Chondrocyte (in vitro differentiated cells): ENCODE data around the gene RHEB. TPM values are rescaled to one million over a fixed set of nuclear protein-coding genes. Genes with fewer than 3 reads are reported as not detected.
A peak's percentile ranks its signal among the peaks of the same experiment; 100 is the strongest.

Experiments used
- DNase-seq: peaks from one replicate; pipeline ENCODE4 v3.0.0; 2021; ENCODE audit warnings: mixed read lengths, low spot score
- H3K27ac Mint-ChIP-seq: one replicate; pipeline ENCODE4 v1.8.0; 2021; ENCODE audit warnings: mild to moderate bottlenecking, moderate library complexity, mixed read lengths; ENCODE audit not compliant: unreplicated experiment
- H3K27me3 Mint-ChIP-seq: 2 replicates; pipeline ENCODE4 v1.8.0; 2021; ENCODE audit warnings: low read depth, mixed read lengths
- H3K36me3 Mint-ChIP-seq: 2 replicates; pipeline ENCODE4 v1.8.0; 2021; ENCODE audit warnings: low read depth, mixed read lengths
- H3K4me1 Mint-ChIP-seq: 2 replicates; pipeline ENCODE4 v1.8.0; 2021; ENCODE audit warnings: low read depth, mild to moderate bottlenecking, mixed read lengths
- H3K4me3 Mint-ChIP-seq: one replicate; pipeline ENCODE4 v1.8.0; 2021; ENCODE audit warnings: mild to moderate bottlenecking, moderate library complexity, mixed read lengths; ENCODE audit not compliant: unreplicated experiment
- H3K9me3 Mint-ChIP-seq: 2 replicates; pipeline ENCODE4 v1.8.0; 2021; ENCODE audit warnings: low read depth, mixed read lengths
- total RNA-seq: library from RNA; stranded (reverse); gene quantifications from 3 replicates; pipeline ENCODE4 v1.2.1, GENCODE V29; 2021
- TF ChIP-seq, protein P1 (sequence below): fragments of 200-600 bp; sonication (generic); IDR thresholded peaks from 2 replicates; pipeline ENCODE4 v1.5.0; 2021; ENCODE audit warnings: antibody characterized with exemption, mild to moderate bottlenecking, moderate library complexity

RHEB gene
- total RNA-seq, 1 donor from 2014 or later: 126 TPM

DNA sequence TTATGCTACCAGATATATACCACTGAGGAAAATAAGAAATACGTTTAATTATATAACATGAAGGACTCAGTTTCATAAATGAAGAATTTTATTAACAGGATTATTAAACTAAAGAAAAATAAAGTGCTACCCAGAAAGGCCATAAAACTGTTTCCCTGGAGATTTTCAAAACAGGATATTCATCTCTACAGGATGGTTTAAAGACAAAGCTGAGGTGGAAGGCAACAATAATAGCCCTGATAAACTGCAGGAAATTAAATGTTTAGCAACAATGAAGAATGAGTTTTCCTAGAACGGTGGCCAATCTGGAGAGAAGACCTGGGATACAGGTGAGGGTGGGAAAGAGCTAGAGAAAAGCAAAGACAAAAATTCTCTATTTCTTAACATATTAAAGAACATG, 11.9 kb downstream of the RHEB start:
- Mint-ChIP-seq H3K4me3 (no peak overlapping the region), H3K4me1 (peaks cover 73% of the 10 kb centered on the region), H3K36me3 (no peaks in the 10 kb centered on the region), H3K27me3 (no peaks in the 10 kb centered on the region), H3K9me3 (no peaks in the 10 kb centered on the region), H3K27ac (peak overlapping the region; percentile 51)
- TF ChIP-seq, protein P1, sequence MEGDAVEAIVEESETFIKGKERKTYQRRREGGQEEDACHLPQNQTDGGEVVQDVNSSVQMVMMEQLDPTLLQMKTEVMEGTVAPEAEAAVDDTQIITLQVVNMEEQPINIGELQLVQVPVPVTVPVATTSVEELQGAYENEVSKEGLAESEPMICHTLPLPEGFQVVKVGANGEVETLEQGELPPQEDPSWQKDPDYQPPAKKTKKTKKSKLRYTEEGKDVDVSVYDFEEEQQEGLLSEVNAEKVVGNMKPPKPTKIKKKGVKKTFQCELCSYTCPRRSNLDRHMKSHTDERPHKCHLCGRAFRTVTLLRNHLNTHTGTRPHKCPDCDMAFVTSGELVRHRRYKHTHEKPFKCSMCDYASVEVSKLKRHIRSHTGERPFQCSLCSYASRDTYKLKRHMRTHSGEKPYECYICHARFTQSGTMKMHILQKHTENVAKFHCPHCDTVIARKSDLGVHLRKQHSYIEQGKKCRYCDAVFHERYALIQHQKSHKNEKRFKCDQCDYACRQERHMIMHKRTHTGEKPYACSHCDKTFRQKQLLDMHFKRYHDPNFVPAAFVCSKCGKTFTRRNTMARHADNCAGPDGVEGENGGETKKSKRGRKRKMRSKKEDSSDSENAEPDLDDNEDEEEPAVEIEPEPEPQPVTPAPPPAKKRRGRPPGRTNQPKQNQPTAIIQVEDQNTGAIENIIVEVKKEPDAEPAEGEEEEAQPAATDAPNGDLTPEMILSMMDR: no peak
- no peak for DNase-seq

DNA sequence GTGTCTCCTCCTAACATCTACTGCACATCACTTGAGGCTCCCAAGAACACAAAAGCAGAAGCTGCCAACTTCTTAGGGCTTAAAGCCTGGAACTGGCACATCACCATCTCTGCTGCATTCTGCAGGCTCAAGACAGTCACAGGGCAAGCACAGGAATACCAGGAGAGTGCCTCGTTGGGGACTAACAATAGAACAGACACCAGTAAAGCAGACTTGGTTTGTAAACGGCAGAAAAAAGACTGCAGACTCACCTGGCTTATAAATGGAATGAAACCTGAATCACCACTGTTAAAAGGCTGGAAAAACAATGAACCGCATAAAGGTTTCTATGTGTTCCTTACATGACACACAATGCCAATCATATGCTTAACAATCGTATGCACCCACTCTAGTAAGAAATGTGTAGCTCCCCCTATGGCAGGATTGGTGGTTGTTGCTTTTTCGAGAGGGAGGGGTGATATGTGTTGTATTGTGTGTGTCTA, 12.8 kb downstream of the RHEB start:
- TF ChIP-seq, protein P1: peak; percentile 45
- Mint-ChIP-seq H3K36me3 (no peaks in the 10 kb centered on the region), H3K27ac (peak overlapping the region; percentile 32), H3K4me1 (peaks cover 67% of the 10 kb centered on the region), H3K9me3 (no peaks in the 10 kb centered on the region), H3K4me3 (no peak overlapping the region), H3K27me3 (no peaks in the 10 kb centered on the region)
- no peak for DNase-seq

DNA sequence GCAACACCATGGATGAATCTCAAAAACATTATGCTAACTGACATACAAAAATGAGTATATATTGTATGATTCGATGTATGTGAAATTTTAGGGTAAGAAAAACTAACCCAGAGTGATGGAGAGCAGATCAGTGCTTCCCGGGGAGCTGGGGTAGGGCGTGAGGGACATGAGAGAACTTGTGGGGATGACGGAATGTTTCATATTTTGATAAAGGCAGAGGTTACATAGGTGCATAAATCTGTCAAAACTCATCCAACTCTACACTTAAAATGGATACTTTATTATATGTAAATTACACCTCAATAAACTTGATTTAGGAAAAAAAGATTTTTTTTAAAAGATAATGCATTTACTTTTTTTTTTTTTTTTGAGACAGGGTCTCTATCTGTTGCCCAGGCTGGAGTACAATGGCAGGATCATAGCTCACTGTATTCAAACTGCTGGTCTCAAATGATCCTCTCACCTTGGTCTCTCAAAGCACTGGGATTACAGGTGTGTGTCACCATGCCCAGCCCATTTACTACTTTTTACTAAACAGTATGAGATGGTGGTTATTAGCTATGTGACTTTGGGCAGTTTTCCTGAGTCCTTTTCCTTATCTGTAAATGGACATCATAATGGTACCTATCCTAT, 13.7 kb downstream of the RHEB start:
- H3K4me3 Mint-ChIP-seq: no peak overlapping the region
- H3K27ac Mint-ChIP-seq: peak overlapping the region; percentile 62
- H3K9me3 Mint-ChIP-seq: no peaks in the 10 kb centered on the region
- peaks cover 64% of the 10 kb centered on the region for H3K4me1 Mint-ChIP-seq
- H3K27me3 Mint-ChIP-seq: no peaks in the 10 kb centered on the region
- H3K36me3 Mint-ChIP-seq: no peaks in the 10 kb centered on the region
- TF ChIP-seq, protein P1: no peak
- DNase-seq: no peak

DNA sequence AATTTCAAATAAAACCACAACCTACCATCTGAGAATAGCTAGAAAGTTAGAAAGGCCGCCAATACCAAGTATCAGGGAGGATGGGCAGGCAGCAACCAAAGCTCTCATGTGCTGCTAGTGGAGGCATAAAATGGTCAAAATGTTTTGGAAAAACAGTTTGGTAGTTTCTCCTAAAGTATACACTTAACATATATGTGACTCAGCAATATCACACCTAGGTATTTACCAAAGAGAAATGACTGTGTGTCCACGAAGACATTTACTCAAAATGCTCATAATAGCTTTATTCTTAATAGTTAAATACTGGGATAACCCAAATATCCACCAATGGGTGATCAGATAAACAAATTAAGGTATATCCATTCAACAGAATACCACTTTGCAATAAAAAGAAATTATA, 14.3 kb downstream of the RHEB start:
- no peaks in the 10 kb centered on the region for H3K9me3 Mint-ChIP-seq
- H3K27ac Mint-ChIP-seq: peak overlapping the region; percentile 62
- no peak for DNase-seq
- H3K4me1 Mint-ChIP-seq: peaks cover 68% of the 10 kb centered on the region
- H3K4me3 Mint-ChIP-seq: no peak overlapping the region
- H3K36me3 Mint-ChIP-seq: peaks cover under 1% of the 10 kb centered on the region
- TF ChIP-seq, protein P1: no peak
- H3K27me3 Mint-ChIP-seq: no peaks in the 10 kb centered on the region

DNA sequence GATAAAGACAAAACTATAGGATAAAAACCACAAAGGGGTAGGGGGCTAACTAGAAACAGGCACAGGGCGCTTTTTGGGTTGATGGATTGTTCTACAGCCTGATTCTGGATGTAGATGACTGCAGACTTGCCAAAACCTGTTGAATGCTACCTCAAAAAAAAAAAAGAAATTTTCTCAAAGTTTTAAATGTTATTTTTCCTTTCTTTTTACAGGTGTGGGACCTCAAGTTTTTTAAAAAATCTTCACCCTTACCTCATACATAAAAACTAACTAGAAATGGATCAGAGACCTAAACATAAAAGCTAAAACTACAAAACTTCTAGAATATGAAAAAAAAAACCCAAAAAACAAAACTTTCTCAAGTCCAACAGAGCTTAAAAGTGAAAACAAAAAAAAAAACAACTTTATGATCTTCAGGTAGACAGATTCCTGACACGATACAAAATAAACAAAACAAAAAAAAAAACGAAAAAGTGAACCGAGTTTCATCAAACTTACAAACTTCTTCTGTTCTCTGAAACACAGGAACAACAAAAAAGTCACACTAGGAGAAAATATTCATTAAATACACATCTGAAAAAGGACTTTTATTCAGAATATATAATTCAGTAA, 14.9 kb downstream of the RHEB start:
- Mint-ChIP-seq H3K27me3 (no peaks in the 10 kb centered on the region), H3K9me3 (no peaks in the 10 kb centered on the region), H3K36me3 (peaks cover 2% of the 10 kb centered on the region), H3K4me1 (peaks cover 69% of the 10 kb centered on the region), H3K4me3 (no peak overlapping the region), H3K27ac (peak overlapping the region; percentile 24)
- TF ChIP-seq, protein P1: no peak
- DNase-seq: no peak
